Loucy (cell line): ENCODE results near the gene AP1AR.

Experiments used
- EZH2phosphoT487 ChIP-seq: fragments of 200-600 bp; IDR thresholded peaks from 2 replicates; pipeline ENCODE4 v1.6.1; 2018; ENCODE audit warnings: antibody characterized with exemption, mild to moderate bottlenecking, moderate library complexity, borderline replicate concordance
- TF ChIP-seq, protein P1 (sequence below): fragments of 200-600 bp; sonication (generic); conservative IDR thresholded peaks from 2 replicates; pipeline ENCODE4 v1.5.1; 2014; ENCODE audit warnings: mild to moderate bottlenecking, antibody characterized with exemption, low read length

DNA sequence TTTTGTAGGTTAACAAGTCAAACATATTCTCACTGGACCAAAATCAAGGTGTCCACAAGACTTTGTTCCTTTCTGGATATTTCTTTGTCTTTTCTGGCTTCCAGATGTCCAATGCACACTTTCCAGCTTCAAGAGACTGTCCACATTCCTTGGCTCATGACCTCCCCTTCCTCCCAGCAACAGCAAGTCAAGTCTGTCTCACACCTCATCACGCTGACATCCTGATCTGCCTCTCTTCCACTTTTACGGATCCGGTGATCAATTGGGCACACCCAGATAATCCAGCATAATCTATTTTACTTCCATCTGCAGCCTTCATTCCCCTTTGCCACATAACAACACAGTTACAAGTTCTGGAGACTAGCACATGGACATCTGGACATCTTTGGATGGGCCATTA is 44.5 kb downstream of the AP1AR start:
- TF ChIP-seq, protein P1, sequence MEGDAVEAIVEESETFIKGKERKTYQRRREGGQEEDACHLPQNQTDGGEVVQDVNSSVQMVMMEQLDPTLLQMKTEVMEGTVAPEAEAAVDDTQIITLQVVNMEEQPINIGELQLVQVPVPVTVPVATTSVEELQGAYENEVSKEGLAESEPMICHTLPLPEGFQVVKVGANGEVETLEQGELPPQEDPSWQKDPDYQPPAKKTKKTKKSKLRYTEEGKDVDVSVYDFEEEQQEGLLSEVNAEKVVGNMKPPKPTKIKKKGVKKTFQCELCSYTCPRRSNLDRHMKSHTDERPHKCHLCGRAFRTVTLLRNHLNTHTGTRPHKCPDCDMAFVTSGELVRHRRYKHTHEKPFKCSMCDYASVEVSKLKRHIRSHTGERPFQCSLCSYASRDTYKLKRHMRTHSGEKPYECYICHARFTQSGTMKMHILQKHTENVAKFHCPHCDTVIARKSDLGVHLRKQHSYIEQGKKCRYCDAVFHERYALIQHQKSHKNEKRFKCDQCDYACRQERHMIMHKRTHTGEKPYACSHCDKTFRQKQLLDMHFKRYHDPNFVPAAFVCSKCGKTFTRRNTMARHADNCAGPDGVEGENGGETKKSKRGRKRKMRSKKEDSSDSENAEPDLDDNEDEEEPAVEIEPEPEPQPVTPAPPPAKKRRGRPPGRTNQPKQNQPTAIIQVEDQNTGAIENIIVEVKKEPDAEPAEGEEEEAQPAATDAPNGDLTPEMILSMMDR = no peak
- no peak for TF ChIP-seq EZH2phosphoT487
